GM12878 (cell line): ENCODE measurements around the gene CABLES1. TPM values are rescaled to one million over a fixed set of nuclear protein-coding genes. Genes with fewer than 3 reads are reported as not detected.

Source experiments
- ATAC-seq: fragments of 200-7000 bp; cut with Tn5 transposase; 3 replicates; pipeline ENCODE4 v1.9.1; 2020; ENCODE audit warnings: mild to moderate bottlenecking, moderate library complexity
- BruUV-seq: library from RNA; stranded (reverse); fragments of 400-500 nt; replicated peaks from 2 replicates; lab custom pipeline; 2021; lab: Mats Ljungman, UMichigan
- CTCF ChIA-PET: fragments of 300-600 bp; sonication (Branson Sonifier 250); formaldehyde crosslinking; extraction: SDS; loops from one replicate; lab custom pipeline; 2021; ENCODE audit warnings: inconsistent platforms; lab: Yijun Ruan, JAX
- POLR2A ChIA-PET: fragments of 350-600 bp; formaldehyde crosslinking; extraction: SDS; loops from one replicate; lab custom pipeline; 2021; ENCODE audit warnings: inconsistent platforms; lab: Charles Lee
- RAD21 ChIA-PET: fragments of 300-600 bp; sonication (Branson Sonifier 250); formaldehyde crosslinking; loops from one replicate; lab custom pipeline; 2023; ENCODE audit warnings: antibody characterized with exemption; ENCODE audit not compliant: unreplicated experiment; lab: Charles Lee
- SMC1A ChIA-PET: fragments of 300-600 bp; sonication (Branson Sonifier 250); formaldehyde crosslinking; loops from one replicate; lab custom pipeline; 2023; ENCODE audit not compliant: unreplicated experiment, uncharacterized antibody; lab: Charles Lee
- DNase-seq: peaks from one replicate; pipeline ENCODE4 v3.0.0-alpha.2; 2011; ENCODE audit warnings: low read depth, low spot score
- FAIRE-seq: peaks from 3 replicates; lab custom pipeline; 2011; peaks lifted over from hg19 to GRCh38; lab: Jason Lieb, UNC
- H2AFZ ChIP-seq: 2 replicates; pipeline ENCODE4 v1.6.0; 2011; ENCODE audit warnings: low read depth, low read length, control low read depth; ENCODE audit not compliant: control insufficient read depth
- H3K27ac ChIP-seq: 2 replicates; pipeline ENCODE4 v1.5.1; 2011; ENCODE audit warnings: control low read depth; ENCODE audit not compliant: control insufficient read depth, insufficient read depth
- H3K27me3 ChIP-seq, 2 experiments: replicated peaks in 1 of 2; 2 replicates each; pipeline versions ENCODE4 v1.6.0 to v1.6.1; 2011; ENCODE audit warnings: low read length in 1 of 2; ENCODE audit not compliant: control insufficient read depth in 2 of 2, insufficient read depth in 2 of 2
- H3K36me3 ChIP-seq, 2 experiments: 2 replicates each; pipeline ENCODE4 v1.5.1; 2011; ENCODE audit warnings: low read length in 1 of 2; ENCODE audit not compliant: control insufficient read depth in 2 of 2, insufficient read depth in 2 of 2
- H3K4me1 ChIP-seq: 2 replicates; pipeline ENCODE4 v1.6.1; 2011; ENCODE audit warnings: mild to moderate bottlenecking, low read length, moderate library complexity, mixed read lengths; ENCODE audit not compliant: control insufficient read depth, insufficient read depth
- H3K4me2 ChIP-seq: 2 replicates; pipeline ENCODE4 v1.6.0; 2011; ENCODE audit warnings: control low read depth; ENCODE audit not compliant: control insufficient read depth, insufficient read depth
- H3K4me3 ChIP-seq: fragments of 200-600 bp; sonication (generic); 2 replicates; pipeline ENCODE4 v1.5.1; 2016
- H3K79me2 ChIP-seq: 2 replicates; pipeline ENCODE4 v1.6.0; 2011; ENCODE audit warnings: low read length; ENCODE audit not compliant: control insufficient read depth, insufficient read depth
- H3K9ac ChIP-seq: 2 replicates; pipeline ENCODE4 v1.8.0; 2011; ENCODE audit warnings: low read length, control low read depth, mixed read lengths; ENCODE audit not compliant: control insufficient read depth, insufficient read depth
- H3K9me3 ChIP-seq: replicated peaks from 3 replicates; pipeline ENCODE4 v1.5.1; 2011; ENCODE audit warnings: mild to moderate bottlenecking, low read length; ENCODE audit not compliant: control insufficient read depth, insufficient read depth
- H4K20me1 ChIP-seq: 2 replicates; pipeline ENCODE4 v1.6.0; 2011; ENCODE audit not compliant: control insufficient read depth, insufficient read depth
- BACH1 ChIP-seq: fragments of 450-650 bp; IDR thresholded peaks from 2 replicates; pipeline ENCODE4 v1.6.1; 2017; ENCODE audit warnings: mild to moderate bottlenecking, borderline replicate concordance
- HDAC6 ChIP-seq: fragments of 200-600 bp; sonication (generic); IDR thresholded peaks from one replicate; pipeline ENCODE4 v1.8.0; 2017; ENCODE audit warnings: antibody characterized with exemption; ENCODE audit not compliant: unreplicated experiment
- KLF5 ChIP-seq: fragments of 450-650 bp; IDR thresholded peaks from 2 replicates; pipeline ENCODE4 v1.6.1; 2014; ENCODE audit warnings: mild to moderate bottlenecking; ENCODE audit not compliant: partially characterized antibody
- MTA3 ChIP-seq: IDR thresholded peaks from 2 replicates; pipeline ENCODE4 v1.6.1; 2012; ENCODE audit warnings: low read length, inconsistent platforms, borderline replicate concordance
- NR2C2 ChIP-seq: IDR thresholded peaks from 2 replicates; pipeline ENCODE4 v1.6.1; 2011; ENCODE audit warnings: borderline replicate concordance, low read depth; ENCODE audit not compliant: control insufficient read depth, insufficient read length
- RBBP5 ChIP-seq: fragments of 200-600 bp; sonication (generic); conservative IDR thresholded peaks from 2 replicates; pipeline ENCODE4 v1.6.1; 2016
- TCF12 ChIP-seq: IDR thresholded peaks from 2 replicates; pipeline ENCODE4 v1.6.1; 2011; ENCODE audit warnings: low read depth, mild to moderate bottlenecking, low read length
- TCF3 ChIP-seq: IDR thresholded peaks from 2 replicates; pipeline ENCODE4 v1.6.1; 2012; ENCODE audit warnings: low read depth, mild to moderate bottlenecking, low read length, borderline replicate concordance; ENCODE audit not compliant: insufficient read depth
- ZNF24 ChIP-seq: fragments of 450-650 bp; IDR thresholded peaks from 2 replicates; pipeline ENCODE4 v1.6.1; 2017; ENCODE audit warnings: antibody characterized with exemption, mild to moderate bottlenecking
- ZNF274 ChIP-seq: IDR thresholded peaks from one replicate; pipeline ENCODE4 v1.8.0; 2011; ENCODE audit not compliant: insufficient read length, insufficient read depth
- ZSCAN29 ChIP-seq: fragments of 450-650 bp; IDR thresholded peaks from 2 replicates; pipeline ENCODE4 v1.6.1; 2017; ENCODE audit warnings: mild to moderate bottlenecking, moderate library complexity
- WGBS: methylation state at CpG from one replicate; pipeline ENCODE4 v1.1.6; 2016; ENCODE audit warnings: low lambda C conversion rate; ENCODE audit not compliant: insufficient replicate concordance, insufficient coverage; ENCODE audit errors: missing lambda C conversion rate; 5-methylcytosine and 5-hydroxymethylcytosine counted together
- in situ Hi-C: fragments of 300-500 bp; cut with MboI; formaldehyde crosslinking; loops from 9 replicates; pipeline ENCODE4 v1.14.3; 2018; ENCODE audit warnings: mixed read lengths
- intact Hi-C: fragments of 100-400 bp; cut with micrococcal nuclease; formaldehyde crosslinking; loops from one replicate; pipeline ENCODE4 v1.14.2; 2022; ENCODE audit not compliant: unreplicated experiment
- polyA plus RNA-seq, 11 experiments: library from polyadenylated mRNA; depleted of rRNA in 4 of 11; unstranded in 6 of 11; stranded (reverse) in 5 of 11; fragments of >200 nt; fragmentation: Nextera tagmentation in 4 of 11; fragmentation: Illumina TruSeq in 1 of 11; extraction: Ambion mirVana in 4 of 11; extraction: Trizol in 1 of 11; gene quantifications; 1 replicate in 1 of 11; 2 replicates in 10 of 11; pipeline versions ENCODE4 v1.2.1 to v1.2.3, GENCODE V29; 2011 to 2016; ENCODE audit warnings: inconsistent platforms in 2 of 11, missing spikeins in 2 of 11, low read depth in 1 of 11
- total RNA-seq, 4 experiments: library from RNA; depleted of rRNA in 3 of 4; stranded (reverse); fragments of >200 nt in 3 of 4; fragmentation: Illumina TruSeq in 1 of 4; extraction: Trizol in 1 of 4; gene quantifications; 2 replicates each; pipeline versions ENCODE4 v1.2.1 to v1.2.3, GENCODE V29; 2013 to 2021
- TF ChIP-seq, protein P1 (sequence below): IDR thresholded peaks from 2 replicates; pipeline ENCODE4 v1.6.1; 2011; ENCODE audit warnings: borderline replicate concordance, low read depth, mild to moderate bottlenecking, moderate library complexity, low read length; ENCODE audit not compliant: insufficient read depth, poor library complexity, severe bottlenecking

The CABLES1 gene
- total and polyA plus RNA-seq, 10 of the 15 experiments (the other 5 are each of a cell fraction or from before 2014, with no cell fraction given) = 2.9 to 27.2 (median 8.2) TPM

- DNase-seq (no peak), ATAC-seq (no peak), FAIRE-seq (no peak)
- no peak overlapping the region for H3K4me2 ChIP-seq
- no peaks in the 10 kb centered on the region for H3K36me3 ChIP-seq
- RAD21 ChIA-PET = interaction anchor here (1.2 to 3.5 kb wide), 3 partner anchors 97 to 285 kb away, joined by 3 to 9 read pairs (median 4); no protein-coding TSS in a partner anchor
- H3K4me1 ChIP-seq = peaks cover 5% of the 10 kb centered on the region
- H3K4me3 ChIP-seq = no peak overlapping the region
- TF ChIP-seq TCF12 (no peak), ZSCAN29 (no peak), NR2C2 (no peak), KLF5 (no peak), ZNF274 (no peak), HDAC6 (no peak), BACH1 (no peak), ZNF24 (no peak), RBBP5 (no peak), TCF3 (no peak), MTA3 (no peak)
- TF ChIP-seq, protein P1, sequence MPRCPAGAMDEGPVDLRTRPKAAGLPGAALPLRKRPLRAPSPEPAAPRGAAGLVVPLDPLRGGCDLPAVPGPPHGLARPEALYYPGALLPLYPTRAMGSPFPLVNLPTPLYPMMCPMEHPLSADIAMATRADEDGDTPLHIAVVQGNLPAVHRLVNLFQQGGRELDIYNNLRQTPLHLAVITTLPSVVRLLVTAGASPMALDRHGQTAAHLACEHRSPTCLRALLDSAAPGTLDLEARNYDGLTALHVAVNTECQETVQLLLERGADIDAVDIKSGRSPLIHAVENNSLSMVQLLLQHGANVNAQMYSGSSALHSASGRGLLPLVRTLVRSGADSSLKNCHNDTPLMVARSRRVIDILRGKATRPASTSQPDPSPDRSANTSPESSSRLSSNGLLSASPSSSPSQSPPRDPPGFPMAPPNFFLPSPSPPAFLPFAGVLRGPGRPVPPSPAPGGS = no peak
- SMC1A ChIA-PET = interaction anchor here (0.5 to 1.4 kb wide), 7 partner anchors 11 to 284 kb away, joined by 3 to 6 read pairs (median 3); no protein-coding TSS in a partner anchor
- no peaks in the 10 kb centered on the region for H3K9me3 ChIP-seq
- no peak overlapping the region for H3K27ac ChIP-seq
- POLR2A ChIA-PET = no interaction called here
- H3K27me3 ChIP-seq = no peaks in the 10 kb centered on the region
- BruUV-seq = no TSS peak
- no peaks in the 10 kb centered on the region for H3K79me2 ChIP-seq
- 65% methylated on average over 6 of the region's 6 CpGs for WGBS
- intact Hi-C loops (no loop called here), in situ Hi-C loops (no loop called here)
- H3K9ac ChIP-seq = no peak overlapping the region
- no peaks in the 10 kb centered on the region for H4K20me1 ChIP-seq
- CTCF ChIA-PET = interaction anchor here (0.6 to 3.0 kb wide), 4 partner anchors 18 to 290 kb away, joined by 3 to 8 read pairs (median 4); no protein-coding TSS in a partner anchor
- H2AFZ ChIP-seq = no peak overlapping the region
Observed at GRCh38 chr18:23127090-23127489, 8.2 kb upstream of the CABLES1 start.
